Measurements from ENCODE around the gene CMIP.
"Not testable (repeated sequence)": the region's sequence is repeated elsewhere in the genome, so short reads cannot be mapped to it uniquely, and the experiment has no call there.

CMIP gene

DNA sequence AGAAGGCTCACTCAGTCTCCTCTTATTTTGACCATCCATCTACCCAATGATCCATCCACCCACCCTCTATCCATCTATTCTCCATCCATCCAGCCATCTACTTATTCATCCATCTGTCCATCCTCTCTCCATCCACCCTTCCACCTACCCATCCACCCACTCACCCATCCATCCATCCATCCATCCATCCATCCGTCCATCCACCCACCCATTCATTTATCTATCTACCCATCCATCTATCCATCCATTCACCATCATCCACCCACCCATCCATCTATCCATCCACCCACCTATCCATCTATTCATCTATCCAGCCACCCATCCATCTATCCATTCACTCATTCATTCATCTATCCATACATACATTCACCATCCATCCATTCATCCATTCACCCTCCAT is 288.7 kb downstream of the CMIP start:
- no peak for DNase-seq

DNA sequence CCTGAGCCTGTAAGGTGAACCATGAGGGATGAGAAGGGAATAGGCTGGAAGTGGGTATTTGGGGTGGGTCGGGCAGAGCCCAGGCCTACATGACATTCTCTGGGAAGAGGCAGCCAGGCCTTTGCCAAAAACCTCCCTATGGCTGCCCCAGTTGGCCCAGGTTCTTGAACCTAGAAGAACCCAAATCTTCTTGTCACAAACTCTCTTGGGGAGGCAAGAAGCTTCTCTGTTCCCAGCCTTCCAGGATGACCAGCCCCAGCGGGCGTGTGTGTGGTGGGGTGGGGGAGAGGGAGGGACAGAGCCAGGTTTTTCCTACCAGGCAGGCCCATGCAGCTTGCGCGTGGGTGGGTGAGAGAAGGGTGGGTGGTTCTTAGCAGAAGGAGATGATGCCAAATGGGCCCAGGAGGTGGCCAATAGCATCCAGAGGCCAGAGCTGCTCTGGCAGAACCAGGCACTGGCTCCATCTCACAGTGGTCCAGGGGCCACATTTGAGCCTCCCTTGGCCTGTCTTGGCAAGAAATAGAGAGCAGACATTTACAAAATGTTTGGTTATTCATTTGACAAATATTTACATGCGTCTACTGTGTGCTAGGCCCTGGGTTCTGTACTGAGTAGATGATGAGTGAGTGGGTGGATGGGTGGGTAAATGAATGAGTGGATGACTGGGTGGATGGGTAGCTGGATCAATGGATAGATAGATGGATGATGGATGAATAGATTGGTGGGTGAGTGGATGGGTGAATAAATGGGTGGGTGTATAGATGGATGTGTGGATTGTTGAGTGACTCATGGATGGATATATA is 290.2 kb downstream of the CMIP start:
- DNase-seq: no peak

DNA sequence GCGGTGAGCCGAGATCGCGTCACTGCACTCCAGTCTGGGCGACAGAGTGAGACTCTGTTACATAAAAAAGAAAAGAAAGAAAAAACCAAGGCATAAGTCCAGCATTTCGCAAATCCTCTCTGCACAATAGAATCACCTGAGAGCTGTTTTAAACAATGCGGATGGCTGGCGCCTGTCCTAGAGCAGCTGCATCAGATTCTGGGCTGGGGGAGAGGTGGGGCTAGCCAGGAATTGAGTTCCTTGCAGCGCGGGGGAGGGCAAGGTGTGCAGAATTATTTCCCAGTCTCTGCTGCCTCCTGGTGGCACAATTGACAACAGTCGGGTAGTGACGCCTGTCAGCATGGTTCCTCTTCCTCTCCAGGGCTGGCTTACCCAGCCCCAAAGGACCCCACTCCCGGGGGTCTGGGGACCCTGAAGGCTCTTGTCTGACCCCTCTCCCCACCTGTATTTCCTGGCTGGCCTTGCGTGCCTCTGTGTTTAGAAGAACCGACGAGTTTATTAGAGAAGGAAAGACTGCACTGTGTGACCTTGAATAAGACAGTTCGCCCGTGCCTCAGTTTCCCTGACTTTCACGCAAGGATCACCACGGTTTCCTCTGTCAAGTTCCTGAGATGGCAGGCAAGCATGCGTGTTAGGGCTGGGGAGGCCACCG is 293.4 kb downstream of the CMIP start:
- peak; percentile 87 for DNase-seq

DNA sequence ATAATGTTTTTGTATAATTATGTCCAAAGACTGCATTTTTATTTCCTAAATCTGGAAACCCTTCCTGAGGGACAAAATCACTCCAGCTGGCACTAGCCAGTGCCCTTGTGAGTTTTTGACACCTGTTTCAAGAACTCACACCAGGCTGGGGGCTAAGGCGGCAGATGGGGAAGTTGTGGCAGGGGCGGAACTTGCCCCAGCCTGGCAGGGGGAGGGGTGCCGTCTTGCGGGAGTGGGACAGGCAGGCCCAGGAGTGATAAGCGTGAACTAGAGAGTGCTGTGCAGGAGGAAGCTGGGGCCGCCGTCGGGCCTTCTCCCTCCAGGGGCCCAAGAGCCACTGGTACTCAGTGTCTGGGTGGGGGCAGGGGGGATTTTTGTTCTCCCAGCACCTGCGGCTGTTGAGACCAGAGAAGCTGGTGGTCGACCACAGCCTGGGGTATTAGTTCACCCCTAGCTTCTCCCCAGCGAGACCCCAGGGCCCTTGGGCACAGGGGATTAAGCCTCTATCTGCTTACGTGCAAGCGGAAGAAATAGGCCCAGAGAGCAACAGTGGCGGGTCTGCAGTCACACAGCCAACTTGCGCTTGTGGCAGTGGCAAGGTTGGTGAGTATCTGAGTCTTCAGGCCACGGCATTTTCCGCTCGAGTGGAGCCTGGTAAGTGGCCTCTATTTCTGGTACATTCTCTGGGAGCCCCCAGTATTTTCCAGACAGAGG is 294.3 kb downstream of the CMIP start:
- no peak for DNase-seq

DNA sequence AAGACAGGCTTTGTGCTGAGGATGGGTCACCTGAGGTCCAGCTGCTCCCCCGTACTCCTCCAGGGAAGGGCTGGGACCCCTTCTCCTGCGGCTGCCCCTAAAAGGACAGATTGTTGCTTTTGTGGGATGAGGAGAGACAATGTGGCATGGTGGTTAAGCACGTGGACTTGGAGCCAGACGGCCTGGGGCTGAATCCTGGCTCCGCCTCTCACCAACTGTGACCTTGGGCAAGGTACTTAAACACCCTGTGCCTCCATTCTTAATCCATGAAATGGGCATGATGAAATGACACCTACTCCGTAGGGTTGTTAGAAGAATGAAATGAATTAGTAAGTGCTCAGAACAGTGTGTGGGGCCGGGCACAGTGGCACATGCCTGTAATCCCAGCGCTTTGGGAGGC is 294.9 kb downstream of the CMIP start:
- DNase-seq: no peak

DNA sequence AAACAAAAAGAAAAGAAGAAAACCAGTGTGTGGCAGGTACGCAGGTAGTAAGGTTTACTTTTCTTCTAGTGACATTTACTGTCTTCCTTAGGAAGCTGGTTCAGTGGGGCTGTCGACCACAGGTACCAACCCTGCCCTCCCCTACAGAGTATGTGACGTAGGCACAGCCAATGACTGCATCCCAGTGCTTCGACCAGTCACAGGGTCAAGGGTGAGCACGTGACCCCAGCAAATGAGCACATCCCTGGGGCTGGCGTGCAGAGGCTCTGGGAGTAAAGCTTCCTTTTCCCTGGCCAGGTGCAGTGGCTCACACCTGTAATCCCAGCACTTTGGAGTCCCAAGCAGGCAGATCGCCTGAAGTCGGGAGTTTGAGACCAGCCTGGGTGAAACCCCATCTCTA is 295.6 kb downstream of the CMIP start:
- DNase-seq: no peak

DNA sequence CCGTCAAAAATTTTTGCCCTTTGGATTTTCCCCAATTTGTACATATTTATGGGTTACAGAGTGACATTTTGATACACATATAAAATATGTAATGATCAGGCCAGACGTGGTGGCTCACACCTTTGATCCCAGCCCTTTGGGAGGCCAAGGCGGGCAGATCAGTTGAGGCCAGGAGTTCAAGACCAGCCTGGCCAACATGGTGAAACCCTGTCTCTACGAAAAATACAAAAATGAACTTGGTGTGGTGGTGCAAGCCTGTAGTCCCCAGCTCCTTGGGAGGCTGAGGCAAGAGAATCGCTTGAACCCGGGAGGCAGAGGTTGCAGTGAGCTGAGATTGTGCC is 296.8 kb downstream of the CMIP start:
- DNase-seq: not testable (repeated sequence)

DNA sequence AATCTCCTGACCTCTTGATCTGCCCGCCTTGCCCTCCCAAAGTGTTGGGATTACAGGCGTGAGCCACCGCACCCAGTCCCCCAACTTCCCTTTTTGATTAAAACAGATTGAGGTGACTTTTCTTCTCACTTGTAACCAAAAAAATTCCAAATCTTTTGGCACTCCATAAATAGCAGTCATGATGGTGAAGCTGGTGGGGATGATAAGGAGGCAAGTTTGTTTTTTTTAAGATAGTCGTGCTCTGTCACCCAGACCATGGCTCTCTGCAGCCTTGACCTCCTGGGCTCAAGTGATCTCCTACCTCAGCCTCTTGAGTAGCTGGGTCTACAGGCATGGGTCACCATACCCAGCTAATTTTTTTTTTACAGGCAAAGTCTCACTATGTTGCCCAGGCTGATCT is 299.8 kb downstream of the CMIP start:
- no peak for DNase-seq

DNA sequence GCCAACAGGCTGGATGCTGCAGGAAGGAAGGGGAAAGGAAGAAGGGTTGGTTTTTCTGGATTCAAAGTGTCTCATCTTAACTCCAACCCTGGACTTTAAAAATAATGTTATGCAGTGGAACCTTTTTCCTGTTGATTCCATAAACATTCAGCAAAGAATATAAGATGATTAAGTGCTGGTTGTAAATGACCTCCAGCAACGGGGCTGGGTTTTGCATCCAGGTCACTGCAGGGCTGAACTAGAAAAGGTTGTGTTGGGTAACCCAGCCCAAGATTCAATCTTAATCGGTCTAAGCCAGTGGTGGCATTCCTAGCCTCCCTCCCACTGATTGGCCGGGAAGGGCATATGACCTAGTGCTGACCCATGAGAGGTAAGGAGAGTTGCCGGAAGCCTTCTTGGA is 300.3 kb downstream of the CMIP start:
- no peak for DNase-seq

DNA sequence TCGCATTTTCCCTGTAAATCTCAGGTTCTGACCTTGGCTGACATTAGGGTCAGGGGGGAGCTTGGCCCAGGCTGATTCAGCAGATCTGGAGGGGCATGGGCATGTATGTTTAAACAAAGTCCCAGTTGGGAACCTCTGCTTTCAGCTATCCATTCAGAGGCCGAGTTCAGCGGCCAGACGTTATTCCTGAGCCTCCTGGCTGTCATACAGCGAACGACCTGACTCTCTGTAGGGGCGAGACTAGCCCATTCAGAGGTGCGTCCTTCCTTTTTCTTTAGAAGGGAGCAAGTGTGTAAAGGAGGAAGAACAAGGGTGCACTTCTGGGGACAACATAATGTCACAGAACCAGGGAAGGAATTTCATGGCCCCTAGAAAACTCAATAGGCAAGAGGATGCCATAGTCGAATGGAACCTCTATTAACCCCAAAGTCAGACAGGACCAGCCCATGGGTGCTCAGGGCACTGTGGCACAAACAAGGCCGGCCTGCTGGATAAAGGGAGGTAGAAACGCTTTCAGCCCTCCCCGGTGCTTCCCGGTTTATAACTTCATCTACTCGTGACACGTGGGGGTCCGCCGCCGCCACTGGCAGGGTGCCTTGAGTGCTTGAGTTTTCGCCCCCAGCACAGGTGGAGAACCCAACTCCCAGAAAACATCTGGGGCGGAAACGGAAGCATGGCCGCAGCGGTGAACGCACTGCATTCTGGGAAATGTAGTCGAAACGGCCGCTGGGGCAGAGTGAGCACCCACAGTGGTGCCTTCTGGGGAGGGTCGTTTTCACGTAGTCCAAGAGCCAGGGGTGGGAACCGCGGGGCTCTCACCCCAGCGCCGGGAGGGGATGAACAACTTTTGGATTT is 301.3 kb downstream of the CMIP start:
- peak; percentile 83 for DNase-seq

DNA sequence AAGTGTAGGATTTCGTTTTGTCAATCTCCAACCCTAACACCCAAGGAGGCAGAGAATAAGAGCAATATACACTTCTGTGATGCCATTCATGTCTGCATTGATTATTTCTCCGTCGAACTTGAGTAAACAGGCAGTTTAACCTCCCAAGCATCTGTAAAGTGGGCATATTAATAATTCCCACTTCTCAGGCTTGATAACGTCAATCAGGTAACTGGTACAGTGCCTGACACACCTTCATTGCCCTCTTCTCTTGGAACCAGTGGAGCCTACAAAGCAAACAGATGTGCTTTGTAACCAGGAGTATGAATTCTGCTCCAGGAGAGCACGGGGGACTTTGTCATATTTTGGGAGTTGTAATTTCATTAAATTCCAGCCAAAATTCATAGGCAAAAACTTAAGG is 302.0 kb downstream of the CMIP start:
- DNase-seq: no peak

DNA sequence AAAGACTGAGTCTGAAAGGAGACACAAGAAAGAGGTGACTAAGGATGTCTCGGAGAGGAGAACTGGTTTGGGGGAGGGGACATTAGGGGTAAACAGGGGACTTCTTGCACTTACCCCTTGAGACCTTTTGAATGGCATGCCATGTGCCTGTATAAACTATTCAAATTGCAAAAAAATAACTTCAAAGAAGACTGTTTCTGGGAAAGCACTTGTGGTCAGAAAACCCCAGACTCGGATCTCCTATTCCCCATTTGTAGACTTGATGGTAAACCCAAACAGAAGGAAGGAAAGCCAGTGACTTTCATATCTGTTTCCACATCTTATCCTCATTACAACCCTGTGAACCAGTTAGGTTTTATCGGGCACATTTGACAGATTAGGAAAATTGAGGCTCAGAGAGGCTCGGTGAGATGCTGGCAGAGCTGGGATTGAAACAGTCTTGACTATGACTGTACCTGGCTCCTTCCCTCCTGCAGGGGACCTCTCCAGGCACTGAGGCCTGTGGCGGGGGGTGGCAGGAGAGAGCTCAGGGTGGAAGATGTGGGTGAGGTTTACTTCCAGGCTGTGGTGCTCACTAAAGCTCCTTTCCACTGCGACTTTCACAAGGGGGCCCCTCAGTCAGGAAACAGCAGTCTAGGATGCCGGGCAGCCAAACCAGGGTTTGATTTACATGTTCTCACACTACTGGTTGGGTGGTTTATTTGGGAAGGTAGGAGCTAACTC is 304.0 kb downstream of the CMIP start:
- peak; percentile 23 for DNase-seq

DNA sequence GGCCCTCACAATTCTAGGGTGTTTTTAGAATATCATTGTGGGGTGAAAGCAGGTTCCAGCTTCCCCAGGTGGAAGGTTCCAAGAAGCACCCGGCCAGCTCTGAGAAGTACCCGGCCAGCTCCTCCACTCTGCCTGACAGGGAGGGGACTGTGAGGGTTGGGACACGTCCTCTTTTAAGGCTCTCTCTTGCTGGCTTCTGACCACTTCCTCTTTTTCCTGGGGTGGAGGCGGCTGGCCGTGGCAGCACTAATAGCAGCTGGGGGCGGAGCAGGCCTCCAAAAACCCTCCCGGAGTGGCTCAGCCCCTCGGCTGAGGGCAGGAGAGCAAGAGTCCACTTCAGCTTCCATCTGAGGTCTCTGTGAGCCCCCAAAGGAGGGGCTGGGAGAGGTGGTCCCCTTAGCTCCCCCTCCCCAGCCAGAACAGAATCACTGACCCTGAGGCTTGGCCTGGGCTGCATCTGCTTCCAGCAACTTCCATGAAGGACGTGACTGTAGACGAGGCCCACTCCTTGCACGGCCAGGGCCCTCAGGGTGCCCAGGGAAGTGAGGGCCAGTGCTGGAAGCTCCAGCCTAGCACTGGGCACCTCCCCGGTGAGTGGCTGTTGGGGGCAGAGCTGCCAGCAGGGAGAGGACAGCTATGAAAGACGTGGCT is 307.7 kb downstream of the CMIP start:
- no peak for DNase-seq

DNA sequence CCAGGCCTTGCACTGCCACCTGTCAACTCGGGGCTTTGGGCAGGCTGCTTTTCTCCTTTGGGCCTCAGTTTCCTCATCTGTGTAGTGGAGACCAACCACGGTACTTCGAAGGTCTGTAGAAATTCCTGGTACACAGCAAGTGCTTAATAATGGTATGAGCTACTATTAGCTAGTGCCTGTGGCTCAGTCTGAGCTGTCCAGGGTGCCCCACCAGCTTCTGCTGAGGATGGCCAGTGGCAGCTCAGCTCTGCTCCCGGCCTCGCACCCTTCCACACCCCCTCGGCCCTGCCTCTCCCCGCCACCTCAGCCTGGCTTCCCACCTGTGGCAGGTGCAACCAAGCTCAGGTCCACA is 308.2 kb downstream of the CMIP start:
- DNase-seq: no peak

DNA sequence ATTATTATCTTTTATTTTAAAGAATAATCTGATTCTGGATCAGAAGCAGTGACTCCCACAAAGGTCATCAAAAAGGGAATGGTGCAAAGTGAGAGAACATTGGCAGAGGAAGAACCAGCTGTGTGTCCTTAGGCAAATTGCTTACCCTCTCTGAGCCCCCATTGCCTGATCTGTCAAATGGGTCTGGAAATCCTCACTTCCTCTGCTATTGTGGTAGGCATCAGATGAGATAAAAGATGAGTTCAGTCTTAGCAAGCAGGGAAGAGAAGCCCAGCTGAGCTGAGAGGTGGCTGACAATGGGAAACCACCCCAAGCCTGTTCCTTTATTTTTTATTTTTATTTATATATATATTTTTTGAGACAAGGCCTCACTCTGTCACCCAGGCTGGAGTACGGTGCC is 310.2 kb downstream of the CMIP start:
- DNase-seq: no peak

DNA sequence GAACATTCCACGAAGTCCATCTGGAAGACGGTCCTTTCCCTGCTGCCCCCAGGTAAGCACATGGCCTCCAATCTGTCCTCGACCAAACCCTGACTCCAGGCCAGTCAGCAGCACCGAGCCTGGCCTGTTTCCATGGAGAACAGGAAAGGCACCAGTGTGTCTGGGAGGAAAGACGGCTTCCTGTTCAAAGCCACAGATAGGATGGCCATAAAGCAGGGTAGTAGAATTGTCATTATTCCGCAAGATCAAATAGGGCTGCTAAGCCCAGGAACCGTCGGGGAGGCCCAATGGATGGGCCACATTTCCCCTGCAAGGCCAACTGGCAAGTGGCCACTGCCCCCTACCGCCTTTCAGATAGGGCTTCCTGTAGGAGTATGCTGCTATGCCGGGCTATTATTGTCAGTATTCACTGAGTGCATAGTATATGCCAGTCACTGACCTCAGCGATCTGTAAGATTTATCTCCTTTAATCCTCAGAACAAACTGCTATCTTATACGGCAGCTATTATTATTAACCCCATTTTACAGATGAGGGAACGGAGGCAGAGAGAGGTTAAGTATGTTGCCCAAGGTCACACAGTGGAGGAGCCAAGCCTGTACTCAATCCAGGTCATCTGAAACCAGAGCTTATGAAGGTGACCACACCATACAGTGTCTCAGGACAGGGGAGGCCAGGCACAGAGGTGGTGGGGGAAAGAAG is 311.5 kb downstream of the CMIP start:
- DNase-seq: no peak

DNA sequence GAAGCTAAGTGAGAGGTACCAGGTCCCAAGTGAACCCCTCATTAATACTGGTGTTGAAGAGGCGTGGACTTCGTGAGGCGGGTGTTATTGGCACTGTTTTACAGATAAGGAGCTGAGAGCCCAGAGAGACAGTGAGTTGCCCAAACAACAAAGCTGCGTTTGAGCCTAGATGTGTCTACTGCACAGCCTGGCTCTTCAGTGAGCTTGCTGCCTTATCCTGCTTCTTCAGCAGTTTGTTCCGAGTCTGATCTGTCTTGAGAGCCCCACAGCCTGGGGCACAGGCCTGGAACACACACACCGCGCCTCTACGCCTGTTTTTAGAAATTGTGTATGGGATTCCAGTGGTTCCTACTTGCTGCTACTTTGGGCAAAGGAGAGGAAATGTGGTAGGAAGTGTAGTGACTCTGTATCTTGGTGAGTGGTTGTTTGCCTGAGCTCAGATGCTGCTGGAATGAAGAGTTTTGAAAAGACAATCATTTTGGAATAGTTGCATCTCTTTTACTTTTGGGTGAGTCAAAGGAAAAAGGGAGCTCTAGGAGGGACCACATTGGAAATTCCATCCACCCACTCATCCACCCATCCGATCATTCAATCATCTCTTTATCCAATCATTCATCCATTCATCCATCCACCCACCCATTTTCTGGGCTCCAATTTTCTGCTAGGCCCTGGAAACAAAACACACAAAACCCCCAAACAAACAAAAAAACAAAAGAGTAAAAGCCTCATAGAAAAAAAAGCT is 312.2 kb downstream of the CMIP start:
- no peak for DNase-seq

DNA sequence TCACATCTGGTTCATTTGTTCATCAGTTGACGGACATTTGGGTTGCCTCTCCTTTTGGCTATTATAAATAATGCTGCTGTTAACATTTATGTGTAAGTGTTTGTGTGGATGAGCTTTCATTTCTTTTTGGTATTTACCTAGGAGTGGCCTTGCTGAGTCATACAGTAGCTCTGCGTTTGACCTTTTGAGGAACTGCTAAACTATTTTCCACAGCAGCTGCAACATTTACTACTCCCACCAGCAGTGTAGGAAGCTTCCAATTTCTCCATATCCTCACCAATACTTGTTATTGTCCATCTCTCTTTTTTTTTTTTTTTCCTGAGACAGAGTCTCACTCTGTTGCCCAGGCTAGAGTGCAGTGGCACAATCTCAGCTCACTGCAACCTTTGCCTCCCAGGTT is 313.8 kb downstream of the CMIP start:
- DNase-seq: no peak

Measured in activated CD4-positive, alpha-beta T cell treated with anti-CD3 and anti-CD28 coated beads, Interleukin-2, amount 50 U/mL, for 16 hours (primary cell).